GM12878 (cell line): ENCODE results near the gene TMEM223. TPM values are rescaled to one million over a fixed set of nuclear protein-coding genes. Genes with fewer than 3 reads are reported as not detected.

Experiments
- ATAC-seq: fragments of 200-7000 bp; cut with Tn5 transposase; 3 replicates; pipeline ENCODE4 v1.9.1; 2020; ENCODE audit warnings: mild to moderate bottlenecking, moderate library complexity
- BruUV-seq: library from RNA; stranded (reverse); fragments of 400-500 nt; replicated peaks from 2 replicates; lab custom pipeline; 2021; lab: Mats Ljungman, UMichigan
- CTCF ChIA-PET: fragments of 300-600 bp; sonication (Branson Sonifier 250); formaldehyde crosslinking; extraction: SDS; loops from one replicate; lab custom pipeline; 2021; ENCODE audit warnings: inconsistent platforms; lab: Yijun Ruan, JAX
- POLR2A ChIA-PET: fragments of 350-600 bp; formaldehyde crosslinking; extraction: SDS; loops from one replicate; lab custom pipeline; 2021; ENCODE audit warnings: inconsistent platforms; lab: Charles Lee
- RAD21 ChIA-PET: fragments of 300-600 bp; sonication (Branson Sonifier 250); formaldehyde crosslinking; loops from one replicate; lab custom pipeline; 2023; ENCODE audit warnings: antibody characterized with exemption; ENCODE audit not compliant: unreplicated experiment; lab: Charles Lee
- SMC1A ChIA-PET: fragments of 300-600 bp; sonication (Branson Sonifier 250); formaldehyde crosslinking; loops from one replicate; lab custom pipeline; 2023; ENCODE audit not compliant: unreplicated experiment, uncharacterized antibody; lab: Charles Lee
- DNase-seq: peaks from one replicate; pipeline ENCODE4 v3.0.0-alpha.2; 2011; ENCODE audit warnings: low read depth, low spot score
- FAIRE-seq: peaks from 3 replicates; lab custom pipeline; 2011; peaks lifted over from hg19 to GRCh38; lab: Jason Lieb, UNC
- H2AFZ ChIP-seq: 2 replicates; pipeline ENCODE4 v1.6.0; 2011; ENCODE audit warnings: low read depth, low read length, control low read depth; ENCODE audit not compliant: control insufficient read depth
- H3K27ac ChIP-seq: 2 replicates; pipeline ENCODE4 v1.5.1; 2011; ENCODE audit warnings: control low read depth; ENCODE audit not compliant: control insufficient read depth, insufficient read depth
- H3K27me3 ChIP-seq, 2 experiments: replicated peaks in 1 of 2; 2 replicates each; pipeline versions ENCODE4 v1.6.0 to v1.6.1; 2011; ENCODE audit warnings: low read length in 1 of 2; ENCODE audit not compliant: control insufficient read depth in 2 of 2, insufficient read depth in 2 of 2
- H3K36me3 ChIP-seq, 2 experiments: 2 replicates each; pipeline ENCODE4 v1.5.1; 2011; ENCODE audit warnings: low read length in 1 of 2; ENCODE audit not compliant: control insufficient read depth in 2 of 2, insufficient read depth in 2 of 2
- H3K4me1 ChIP-seq: 2 replicates; pipeline ENCODE4 v1.6.1; 2011; ENCODE audit warnings: mild to moderate bottlenecking, low read length, moderate library complexity, mixed read lengths; ENCODE audit not compliant: control insufficient read depth, insufficient read depth
- H3K4me2 ChIP-seq: 2 replicates; pipeline ENCODE4 v1.6.0; 2011; ENCODE audit warnings: control low read depth; ENCODE audit not compliant: control insufficient read depth, insufficient read depth
- H3K4me3 ChIP-seq: fragments of 200-600 bp; sonication (generic); 2 replicates; pipeline ENCODE4 v1.5.1; 2016
- H3K79me2 ChIP-seq: 2 replicates; pipeline ENCODE4 v1.6.0; 2011; ENCODE audit warnings: low read length; ENCODE audit not compliant: control insufficient read depth, insufficient read depth
- H3K9ac ChIP-seq: 2 replicates; pipeline ENCODE4 v1.8.0; 2011; ENCODE audit warnings: low read length, control low read depth, mixed read lengths; ENCODE audit not compliant: control insufficient read depth, insufficient read depth
- H3K9me3 ChIP-seq: replicated peaks from 3 replicates; pipeline ENCODE4 v1.5.1; 2011; ENCODE audit warnings: mild to moderate bottlenecking, low read length; ENCODE audit not compliant: control insufficient read depth, insufficient read depth
- H4K20me1 ChIP-seq: 2 replicates; pipeline ENCODE4 v1.6.0; 2011; ENCODE audit not compliant: control insufficient read depth, insufficient read depth
- ASH2L ChIP-seq: fragments of 300-600, 200-600 bp; sonication (generic); IDR thresholded peaks from 2 replicates; pipeline ENCODE4 v1.6.1; 2017; ENCODE audit warnings: low read depth, mild to moderate bottlenecking, borderline replicate concordance
- CHD2 ChIP-seq: IDR thresholded peaks from 2 replicates; pipeline ENCODE4 v1.6.1; 2011; ENCODE audit warnings: low read depth, low read length, improper control_type of control experiment, borderline replicate concordance
- GATAD2B ChIP-seq: fragments of 450-650 bp; conservative IDR thresholded peaks from 2 replicates; pipeline ENCODE4 v1.6.1; 2017; ENCODE audit warnings: low read depth, mild to moderate bottlenecking, moderate library complexity
- HDGF ChIP-seq: fragments of 450-650 bp; IDR thresholded peaks from 2 replicates; pipeline ENCODE4 v1.6.1; 2016; ENCODE audit warnings: antibody characterized with exemption
- IRF4 ChIP-seq: IDR thresholded peaks from 2 replicates; pipeline ENCODE4 v1.6.1; 2011; ENCODE audit warnings: low read depth, low read length
- MEF2B ChIP-seq: fragments of 450-650 bp; IDR thresholded peaks from 2 replicates; pipeline ENCODE4 v1.6.1; 2018; ENCODE audit warnings: mild to moderate bottlenecking, moderate library complexity; ENCODE audit not compliant: partially characterized antibody, poor library complexity, severe bottlenecking
- RELA ChIP-seq: fragments of 450-650 bp; IDR thresholded peaks from 2 replicates; pipeline ENCODE4 v1.8.0; 2014; ENCODE audit warnings: borderline replicate concordance; ENCODE audit not compliant: partially characterized antibody
- ZNF217 ChIP-seq: fragments of 450-650 bp; IDR thresholded peaks from 2 replicates; pipeline ENCODE4 v1.6.1; 2017; ENCODE audit warnings: antibody characterized with exemption, mild to moderate bottlenecking
- WGBS: methylation state at CpG from one replicate; pipeline ENCODE4 v1.1.6; 2016; ENCODE audit warnings: low lambda C conversion rate; ENCODE audit not compliant: insufficient replicate concordance, insufficient coverage; ENCODE audit errors: missing lambda C conversion rate; 5-methylcytosine and 5-hydroxymethylcytosine counted together
- in situ Hi-C: fragments of 300-500 bp; cut with MboI; formaldehyde crosslinking; loops from 9 replicates; pipeline ENCODE4 v1.14.3; 2018; ENCODE audit warnings: mixed read lengths
- intact Hi-C: fragments of 100-400 bp; cut with micrococcal nuclease; formaldehyde crosslinking; loops from one replicate; pipeline ENCODE4 v1.14.2; 2022; ENCODE audit not compliant: unreplicated experiment
- polyA plus RNA-seq, 11 experiments: library from polyadenylated mRNA; depleted of rRNA in 4 of 11; unstranded in 6 of 11; stranded (reverse) in 5 of 11; fragments of >200 nt; fragmentation: Nextera tagmentation in 4 of 11; fragmentation: Illumina TruSeq in 1 of 11; extraction: Ambion mirVana in 4 of 11; extraction: Trizol in 1 of 11; gene quantifications; 1 replicate in 1 of 11; 2 replicates in 10 of 11; pipeline versions ENCODE4 v1.2.1 to v1.2.3, GENCODE V29; 2011 to 2016; ENCODE audit warnings: inconsistent platforms in 2 of 11, missing spikeins in 2 of 11, low read depth in 1 of 11
- total RNA-seq, 4 experiments: library from RNA; depleted of rRNA in 3 of 4; stranded (reverse); fragments of >200 nt in 3 of 4; fragmentation: Illumina TruSeq in 1 of 4; extraction: Trizol in 1 of 4; gene quantifications; 2 replicates each; pipeline versions ENCODE4 v1.2.1 to v1.2.3, GENCODE V29; 2013 to 2021
- TF ChIP-seq, protein P1 (sequence below): fragments of 450-650 bp; IDR thresholded peaks from 2 replicates; pipeline ENCODE4 v1.6.1; 2017; ENCODE audit warnings: mild to moderate bottlenecking, low read depth, inconsistent platforms; ENCODE audit not compliant: poor library complexity, severe bottlenecking
- TF ChIP-seq, protein P2 (sequence below): IDR thresholded peaks from 2 replicates; pipeline ENCODE4 v1.6.1; 2012; ENCODE audit warnings: improper control_type of control experiment, low read depth, low read length; ENCODE audit not compliant: insufficient replicate concordance

The TMEM223 gene
- total and polyA plus RNA-seq, 10 of the 15 experiments (the other 5 are each of a cell fraction or from before 2014, with no cell fraction given) = 5.3 to 33.2 (median 14.0) TPM

DNA sequence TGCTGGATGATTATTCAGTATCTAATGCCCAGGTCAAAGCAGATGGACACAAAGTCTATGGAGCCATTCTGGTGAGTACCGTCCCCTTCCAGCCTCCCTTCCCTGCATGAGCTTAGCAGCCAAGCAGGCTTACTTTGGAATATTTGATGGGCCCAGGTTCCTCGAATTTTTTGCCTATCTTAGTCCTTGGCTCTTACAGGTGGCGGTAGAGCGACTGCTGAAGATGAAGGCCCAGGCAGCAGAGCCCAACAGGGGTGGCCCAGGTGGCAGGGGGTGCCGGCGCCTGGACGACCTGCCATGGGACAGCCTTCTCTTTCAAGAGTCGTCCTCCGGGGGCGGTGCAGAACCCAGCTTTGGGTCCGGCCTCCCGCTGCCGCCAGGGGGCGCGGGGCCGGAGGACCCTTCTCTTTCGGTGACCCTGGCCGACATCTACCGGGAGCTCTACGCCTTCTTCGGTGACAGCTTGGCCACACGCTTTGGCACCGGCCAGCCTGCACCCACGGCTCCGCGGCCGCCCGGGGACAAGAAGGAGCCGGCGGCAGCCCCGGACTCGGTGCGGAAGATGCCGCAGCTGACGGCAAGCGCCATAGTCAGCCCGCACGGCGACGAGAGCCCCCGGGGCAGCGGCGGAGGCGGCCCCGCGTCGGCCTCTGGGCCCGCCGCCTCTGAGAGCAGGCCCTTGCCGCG lies 5.3 kb downstream of the TMEM223 start:
- Histone ChIP-seq H2AFZ (peak overlapping the region; percentile 31), H3K4me3 (peak overlapping the region; percentile 95)
- POLR2A ChIA-PET = interaction anchor here (0.9 to 6.0 kb wide), 19 partner anchors 8 to 115 kb away, joined by 3 to 53 read pairs (median 7); partner anchors contain the start of genes HNRNPUL2, LBHD1, POLR2G and SLC3A2
- no peak; the same call in 1 of the 2 replicates for TF ChIP-seq GATAD2B
- TF ChIP-seq ZNF217 = peak; percentile 69; the same call in 1 of the 2 replicates
- no peak; the same call in 1 of the 2 replicates for TF ChIP-seq ASH2L
- TF ChIP-seq, protein P1, sequence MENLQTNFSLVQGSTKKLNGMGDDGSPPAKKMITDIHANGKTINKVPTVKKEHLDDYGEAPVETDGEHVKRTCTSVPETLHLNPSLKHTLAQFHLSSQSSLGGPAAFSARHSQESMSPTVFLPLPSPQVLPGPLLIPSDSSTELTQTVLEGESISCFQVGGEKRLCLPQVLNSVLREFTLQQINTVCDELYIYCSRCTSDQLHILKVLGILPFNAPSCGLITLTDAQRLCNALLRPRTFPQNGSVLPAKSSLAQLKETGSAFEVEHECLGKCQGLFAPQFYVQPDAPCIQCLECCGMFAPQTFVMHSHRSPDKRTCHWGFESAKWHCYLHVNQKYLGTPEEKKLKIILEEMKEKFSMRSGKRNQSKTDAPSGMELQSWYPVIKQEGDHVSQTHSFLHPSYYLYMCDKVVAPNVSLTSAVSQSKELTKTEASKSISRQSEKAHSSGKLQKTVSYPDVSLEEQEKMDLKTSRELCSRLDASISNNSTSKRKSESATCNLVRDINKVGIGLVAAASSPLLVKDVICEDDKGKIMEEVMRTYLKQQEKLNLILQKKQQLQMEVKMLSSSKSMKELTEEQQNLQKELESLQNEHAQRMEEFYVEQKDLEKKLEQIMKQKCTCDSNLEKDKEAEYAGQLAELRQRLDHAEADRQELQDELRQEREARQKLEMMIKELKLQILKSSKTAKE = no peak
- peak; percentile 19 for TF ChIP-seq RELA
- TF ChIP-seq IRF4 = no peak
- TF ChIP-seq HDGF = peak; percentile 88
- TF ChIP-seq, protein P2, sequence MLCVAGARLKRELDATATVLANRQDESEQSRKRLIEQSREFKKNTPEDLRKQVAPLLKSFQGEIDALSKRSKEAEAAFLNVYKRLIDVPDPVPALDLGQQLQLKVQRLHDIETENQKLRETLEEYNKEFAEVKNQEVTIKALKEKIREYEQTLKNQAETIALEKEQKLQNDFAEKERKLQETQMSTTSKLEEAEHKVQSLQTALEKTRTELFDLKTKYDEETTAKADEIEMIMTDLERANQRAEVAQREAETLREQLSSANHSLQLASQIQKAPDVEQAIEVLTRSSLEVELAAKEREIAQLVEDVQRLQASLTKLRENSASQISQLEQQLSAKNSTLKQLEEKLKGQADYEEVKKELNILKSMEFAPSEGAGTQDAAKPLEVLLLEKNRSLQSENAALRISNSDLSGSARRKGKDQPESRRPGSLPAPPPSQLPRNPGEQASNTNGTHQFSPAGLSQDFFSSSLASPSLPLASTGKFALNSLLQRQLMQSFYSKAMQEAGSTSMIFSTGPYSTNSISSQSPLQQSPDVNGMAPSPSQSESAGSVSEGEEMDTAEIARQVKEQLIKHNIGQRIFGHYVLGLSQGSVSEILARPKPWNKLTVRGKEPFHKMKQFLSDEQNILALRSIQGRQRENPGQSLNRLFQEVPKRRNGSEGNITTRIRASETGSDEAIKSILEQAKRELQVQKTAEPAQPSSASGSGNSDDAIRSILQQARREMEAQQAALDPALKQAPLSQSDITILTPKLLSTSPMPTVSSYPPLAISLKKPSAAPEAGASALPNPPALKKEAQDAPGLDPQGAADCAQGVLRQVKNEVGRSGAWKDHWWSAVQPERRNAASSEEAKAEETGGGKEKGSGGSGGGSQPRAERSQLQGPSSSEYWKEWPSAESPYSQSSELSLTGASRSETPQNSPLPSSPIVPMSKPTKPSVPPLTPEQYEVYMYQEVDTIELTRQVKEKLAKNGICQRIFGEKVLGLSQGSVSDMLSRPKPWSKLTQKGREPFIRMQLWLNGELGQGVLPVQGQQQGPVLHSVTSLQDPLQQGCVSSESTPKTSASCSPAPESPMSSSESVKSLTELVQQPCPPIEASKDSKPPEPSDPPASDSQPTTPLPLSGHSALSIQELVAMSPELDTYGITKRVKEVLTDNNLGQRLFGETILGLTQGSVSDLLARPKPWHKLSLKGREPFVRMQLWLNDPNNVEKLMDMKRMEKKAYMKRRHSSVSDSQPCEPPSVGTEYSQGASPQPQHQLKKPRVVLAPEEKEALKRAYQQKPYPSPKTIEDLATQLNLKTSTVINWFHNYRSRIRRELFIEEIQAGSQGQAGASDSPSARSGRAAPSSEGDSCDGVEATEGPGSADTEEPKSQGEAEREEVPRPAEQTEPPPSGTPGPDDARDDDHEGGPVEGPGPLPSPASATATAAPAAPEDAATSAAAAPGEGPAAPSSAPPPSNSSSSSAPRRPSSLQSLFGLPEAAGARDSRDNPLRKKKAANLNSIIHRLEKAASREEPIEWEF = no peak
- no peak for TF ChIP-seq CHD2
- no peak for TF ChIP-seq MEF2B

More for the DNA sequence above, 5.3 kb downstream of the TMEM223 start:
- Histone ChIP-seq H3K4me1 (peaks cover 6% of the 10 kb centered on the region), H3K27me3 (no peaks in the 10 kb centered on the region), H3K4me2 (peak overlapping the region; percentile 95), H4K20me1 (no peaks in the 10 kb centered on the region), H3K9ac (peak overlapping the region; percentile 77), H3K36me3 (peaks cover 5 to 14% of the 10 kb centered on the region in 2 experiments), H3K79me2 (peaks cover 39% of the 10 kb centered on the region), H3K27ac (peak overlapping the region; percentile 64), H3K9me3 (no peaks in the 10 kb centered on the region)
- ChIA-PET CTCF (interaction anchor here (0.5 to 6.6 kb wide), 42 partner anchors 11 to 392 kb away, joined by 3 to 131 read pairs (median 5); partner anchors contain the start of genes BSCL2, GNG3, HNRNPUL2 and POLR2G), RAD21 (interaction anchor here (0.6 to 3.8 kb wide), 25 partner anchors 9 to 392 kb away, joined by 3 to 57 read pairs (median 5); partner anchors contain the start of genes C11orf98, CSKMT, HNRNPUL2 and LBHD1), SMC1A (interaction anchor here (0.9 to 4.2 kb wide), 18 partner anchors 11 to 362 kb away, joined by 3 to 33 read pairs (median 4); partner anchors contain the start of genes POLR2G, SLC3A2, TAF6L and WDR74)
- FAIRE-seq (peak; percentile 81), DNase-seq (no peak), ATAC-seq (peak; percentile 86)
- in situ Hi-C loops (no loop called here), intact Hi-C loops (loop anchor here (1.0 to 5.0 kb wide), 5 partner anchors 16 to 96 kb away; partner anchors contain the start of genes NXF1, SLC3A2, TAF6L and WDR74)
- BruUV-seq = no TSS peak
- WGBS = under 1% methylated on average over 51 of the region's 51 CpGs
